SK-N-SH (cell line): ENCODE results near the gene GNG11. TPM values are rescaled to one million over a fixed set of nuclear protein-coding genes. Genes with fewer than 3 reads are reported as not detected.
A peak's percentile ranks its signal among the peaks of the same experiment; 100 is the strongest.

Experiments used
- CTCF ChIA-PET: fragments of 300-600, 350-600 bp; formaldehyde crosslinking; extraction: SDS; loops from one replicate; lab custom pipeline; 2021; lab: Yijun Ruan, JAX
- POLR2A ChIA-PET: fragments of 350-600 bp; sonication (Branson Sonifier 250); formaldehyde crosslinking; extraction: SDS; loops from one replicate; lab custom pipeline; 2020; ENCODE audit warnings: antibody characterized with exemption, inconsistent platforms; lab: Yijun Ruan, JAX
- DNase-seq: peaks from one replicate; pipeline ENCODE4 v3.0.0; 2012
- H2AFZ ChIP-seq: fragments of 200-600 bp; sonication (generic); 2 replicates; pipeline ENCODE4 v1.8.1; 2016; ENCODE audit warnings: antibody characterized with exemption, mild to moderate bottlenecking, low read depth
- H3F3A ChIP-seq: fragments of 200-600 bp; sonication (generic); replicated peaks from 2 replicates; pipeline ENCODE3; 2016; ENCODE audit warnings: antibody characterized with exemption, mild to moderate bottlenecking; ENCODE audit not compliant: insufficient read depth
- H3K27ac ChIP-seq, 2 experiments: fragments of 200-500 bp in 1 of 2; fragments of 200-600 bp in 1 of 2; sonication (Bioruptor generic) in 1 of 2; sonication (generic), shearing (Covaris generic) in 1 of 2; 2 replicates each; pipeline versions ENCODE4 v1.5.1 to v1.6.1; 2014 to 2016; ENCODE audit warnings: low read depth in 2 of 2, inconsistent platforms in 1 of 2, low read length in 1 of 2, mild to moderate bottlenecking in 1 of 2, mixed read lengths in 1 of 2
- H3K27me3 ChIP-seq: fragments of 200-600 bp; sonication (generic), shearing (Covaris generic); 2 replicates; pipeline ENCODE4 v1.6.1; 2016; ENCODE audit warnings: mixed run types; ENCODE audit not compliant: insufficient read depth
- H3K36me3 ChIP-seq, 2 experiments: fragments of 200-500 bp in 1 of 2; fragments of 200-600 bp in 1 of 2; sonication (Bioruptor generic) in 1 of 2; sonication (generic) in 1 of 2; replicated peaks in 1 of 2; 2 replicates each; pipeline versions ENCODE3 to v1.5.1; 2014 to 2016; ENCODE audit warnings: low read length in 1 of 2, mild to moderate bottlenecking in 1 of 2; ENCODE audit not compliant: insufficient read depth in 2 of 2, control insufficient read depth in 1 of 2
- H3K4me1 ChIP-seq, 2 experiments: fragments of 200-500 bp in 1 of 2; fragments of 200-600 bp in 1 of 2; sonication (Bioruptor generic) in 1 of 2; sonication (generic), shearing (Covaris generic) in 1 of 2; 2 replicates each; pipeline versions ENCODE4 v1.5.1 to v1.6.1; 2014 to 2016; ENCODE audit warnings: low read depth in 1 of 2, low read length in 1 of 2, mixed run types in 1 of 2; ENCODE audit not compliant: insufficient read depth in 2 of 2, control insufficient read depth in 1 of 2
- H3K4me2 ChIP-seq: fragments of 200-600 bp; sonication (generic), shearing (Covaris generic); 2 replicates; pipeline ENCODE4 v1.6.1; 2017; ENCODE audit warnings: mixed run types
- H3K4me3 ChIP-seq, 2 experiments: fragments of 200-500 bp in 1 of 2; fragments of 200-600 bp in 1 of 2; sonication (Bioruptor generic) in 1 of 2; sonication (generic), shearing (Covaris generic) in 1 of 2; 2 replicates each; pipeline versions ENCODE4 v1.5.1 to v1.8.1; 2014 to 2016; ENCODE audit warnings: low read depth in 2 of 2, inconsistent platforms in 1 of 2, low read length in 1 of 2, mild to moderate bottlenecking in 1 of 2, mixed read lengths in 1 of 2, moderate library complexity in 1 of 2
- H3K79me2 ChIP-seq: fragments of 200-600 bp; sonication (generic); 2 replicates; pipeline ENCODE4 v1.8.1; 2017; ENCODE audit warnings: mild to moderate bottlenecking; ENCODE audit not compliant: insufficient read depth
- H3K9ac ChIP-seq: fragments of 200-600 bp; sonication (generic); 2 replicates; pipeline ENCODE4 v1.6.1; 2017; ENCODE audit warnings: mixed run types
- H3K9me2 ChIP-seq: fragments of 200-600 bp; sonication (generic); 2 replicates; pipeline ENCODE4 v1.6.1; 2017; ENCODE audit warnings: mixed run types
- H3K9me3 ChIP-seq: fragments of 200-600 bp; sonication (generic); 2 replicates; pipeline ENCODE4 v1.6.1; 2017; ENCODE audit warnings: mixed run types, mild to moderate bottlenecking, moderate library complexity
- H4K20me1 ChIP-seq: fragments of 200-600 bp; sonication (generic); 2 replicates; pipeline ENCODE4 v1.6.1; 2017; ENCODE audit warnings: mild to moderate bottlenecking, mixed run types; ENCODE audit not compliant: insufficient read depth
- CHD2 ChIP-seq: fragments of 150-350 bp; IDR thresholded peaks from 2 replicates; pipeline ENCODE4 v1.6.1; 2018; ENCODE audit warnings: low read length; ENCODE audit not compliant: partially characterized antibody
- CTCF ChIP-seq: fragments of 200-600 bp; sonication (generic); IDR thresholded peaks from 2 replicates; pipeline ENCODE4 v1.6.1; 2017; ENCODE audit warnings: antibody characterized with exemption, mild to moderate bottlenecking, moderate library complexity
- ELF1 ChIP-seq: IDR thresholded peaks from 2 replicates; pipeline ENCODE4 v1.4.0; 2012
- EZH2phosphoT487 ChIP-seq: fragments of 200-600 bp; sonication (generic); IDR thresholded peaks from 2 replicates; pipeline ENCODE4 v1.6.1; 2017; ENCODE audit warnings: low read depth, mixed run types, mild to moderate bottlenecking, antibody characterized with exemption, moderate library complexity, borderline replicate concordance
- FOXM1 ChIP-seq: IDR thresholded peaks from 2 replicates; pipeline ENCODE4 v1.4.0; 2012; ENCODE audit warnings: low read depth, mild to moderate bottlenecking
- GATA2 ChIP-seq: sonication (generic); formaldehyde crosslinking; IDR thresholded peaks from 2 replicates; pipeline ENCODE4 v1.5.0; 2020; ENCODE audit warnings: mild to moderate bottlenecking, missing genetic modification reagents
- IRF3 ChIP-seq: fragments of 150-350 bp; IDR thresholded peaks from 2 replicates; pipeline ENCODE4 v1.6.1; 2016; ENCODE audit warnings: mild to moderate bottlenecking, low read depth, low read length
- MAX ChIP-seq: IDR thresholded peaks from 2 replicates; pipeline ENCODE4 v1.4.0; 2012; ENCODE audit warnings: low read depth
- MEF2A ChIP-seq: IDR thresholded peaks from 2 replicates; pipeline ENCODE4 v1.4.0; 2012; ENCODE audit warnings: low read depth, borderline replicate concordance
- POLR2AphosphoS5 ChIP-seq: IDR thresholded peaks from 2 replicates; pipeline ENCODE4 v1.6.1; 2012; ENCODE audit warnings: low read depth, low read length
- RAD21 ChIP-seq: IDR thresholded peaks from 2 replicates; pipeline ENCODE4 v1.6.1; 2012; ENCODE audit warnings: mild to moderate bottlenecking, low read length
- RCOR1 ChIP-seq: fragments of 150-350 bp; IDR thresholded peaks from 2 replicates; pipeline ENCODE4 v1.6.1; 2017; ENCODE audit warnings: antibody characterized with exemption, low read length
- RXRA ChIP-seq: IDR thresholded peaks from 2 replicates; pipeline ENCODE4 v1.4.0; 2012; ENCODE audit warnings: low read depth, mild to moderate bottlenecking, borderline replicate concordance
- TAF1 ChIP-seq: IDR thresholded peaks from 2 replicates; pipeline ENCODE4 v1.6.1; 2012; ENCODE audit warnings: low read depth, mild to moderate bottlenecking, low read length, moderate library complexity, borderline replicate concordance
- TCF12 ChIP-seq: IDR thresholded peaks from 2 replicates; pipeline ENCODE4 v1.4.0; 2012
- TEAD4 ChIP-seq: IDR thresholded peaks from 2 replicates; pipeline ENCODE4 v1.4.0; 2012; ENCODE audit warnings: mild to moderate bottlenecking, borderline replicate concordance; ENCODE audit not compliant: insufficient read depth
- USF2 ChIP-seq: fragments of 150-350 bp; IDR thresholded peaks from 2 replicates; pipeline ENCODE4 v1.6.1; 2017; ENCODE audit warnings: antibody characterized with exemption, low read length, low read depth, borderline replicate concordance
- WGBS: methylation state at CpG from one replicate; pipeline ENCODE4 v1.1.6; 2017; ENCODE audit warnings: low lambda C conversion rate; 5-methylcytosine and 5-hydroxymethylcytosine counted together
- polyA plus RNA-seq, 3 experiments: library from polyadenylated mRNA; depleted of rRNA; stranded (reverse); fragments of >200 nt; gene quantifications; 2 replicates each; pipeline ENCODE4 v1.2.3, GENCODE V29; 2012

GNG11 gene
- polyA plus RNA-seq, 1 of the 3 experiments (the other 2 are of a cell fraction): 11.5 TPM

GRCh38 chr7:93921607-93922566 lies at the start of gene GNG11 (continued):
- TF ChIP-seq POLR2AphosphoS5 (peak; percentile 73), CTCF (no peak), GATA2 (peak; percentile 17; the same call in 1 of the 2 replicates), IRF3 (no peak), ELF1 (0 out of 2 replicates have a peak, but pooled peaks have one; percentile 54), TCF12 (peak; percentile 20), MEF2A (no peak), MAX (peak; percentile 50), EZH2phosphoT487 (no peak), TEAD4 (peak; percentile 26; the same call in 1 of the 2 replicates), RXRA (no peak)

GRCh38 chr7:93873998-93874574 lies 47.4 kb upstream of the GNG11 start:
- H3F3A ChIP-seq: no peaks in the 10 kb centered on the region
- POLR2A ChIA-PET: no interaction called here

More at GRCh38 chr7:93873998-93874574, 47.4 kb upstream of the GNG11 start:
- CTCF ChIA-PET: interaction anchor here (1.7 kb wide), 2 partner anchors 17 to 26 kb away, joined by 3 to 6 read pairs; partner anchors contain the start of gene TFPI2
- Histone ChIP-seq H3K9me3 (no peaks in the 10 kb centered on the region; the same call in 1 of the 2 replicates), H3K9ac (no peak overlapping the region), H3K4me3 (no peak overlapping the region), H2AFZ (no peak overlapping the region), H3K27me3 (no peaks in the 10 kb centered on the region), H3K4me1 (no peaks in the 10 kb centered on the region), H3K9me2 (no peaks in the 10 kb centered on the region), H4K20me1 (no peaks in the 10 kb centered on the region), H3K79me2 (no peaks in the 10 kb centered on the region), H3K36me3 (no peaks in the 10 kb centered on the region), H3K4me2 (no peak overlapping the region)
- WGBS: 67% methylated on average over 1 of the region's 1 CpG
- no peak for TF ChIP-seq POLR2AphosphoS5
- no peak for TF ChIP-seq CHD2
- no peak for TF ChIP-seq EZH2phosphoT487
- no peak for TF ChIP-seq RCOR1
- no peak for TF ChIP-seq FOXM1
- no peak for TF ChIP-seq RAD21
- TF ChIP-seq TAF1: no peak
- no peak for TF ChIP-seq USF2
- TF ChIP-seq TCF12: no peak
- TF ChIP-seq, all 33 proteins: peak for 0
- no peak overlapping the region for H3K27ac ChIP-seq
- DNase-seq: no peak
